HepG2 (cell line): ENCODE measurements around the gene HACE1.

Experiments used
- CTCF ChIP-seq: sonication (generic); formaldehyde crosslinking; IDR thresholded peaks from 2 replicates; pipeline ENCODE4 v1.5.0; 2020; ENCODE audit warnings: mild to moderate bottlenecking, missing genetic modification reagents, moderate library complexity
- ETV6 ChIP-seq: sonication (generic); formaldehyde crosslinking; conservative IDR thresholded peaks from 2 replicates; pipeline ENCODE4 v1.4.0; 2020; ENCODE audit warnings: missing genetic modification reagents
- FOSL2 ChIP-seq: sonication (generic); formaldehyde crosslinking; IDR thresholded peaks from 2 replicates; pipeline ENCODE4 v1.4.0; 2020; ENCODE audit warnings: missing genetic modification reagents
- GTF2F1 ChIP-seq: fragments of 150-350 bp; IDR thresholded peaks from 2 replicates; pipeline ENCODE4 v1.6.1; 2014; ENCODE audit warnings: low read length
- HNRNPH1 ChIP-seq: fragments of 200-400 bp; formaldehyde crosslinking; optimal IDR thresholded peaks from 2 replicates; pipeline ENCODE3; 2017; ENCODE audit warnings: mild to moderate bottlenecking, low read depth, low read length
- PBX3 ChIP-seq: sonication (generic); formaldehyde crosslinking; IDR thresholded peaks from 2 replicates; pipeline ENCODE4 v1.8.1; 2023; ENCODE audit warnings: missing genetic modification reagents, inconsistent platforms, borderline replicate concordance
- POLR2AphosphoS5 ChIP-seq: IDR thresholded peaks from 2 replicates; pipeline ENCODE4 v1.6.1; 2012; ENCODE audit warnings: low read depth, low read length
- SKI ChIP-seq: fragments of 450-650 bp; IDR thresholded peaks from one replicate; pipeline ENCODE4 v1.6.1; 2018; ENCODE audit warnings: mild to moderate bottlenecking; ENCODE audit not compliant: partially characterized antibody
- TCF7L2 ChIP-seq: IDR thresholded peaks from 2 replicates; pipeline ENCODE4 v1.6.1; 2011; ENCODE audit warnings: mild to moderate bottlenecking, low read depth, low read length, moderate library complexity
- ZNF563 ChIP-seq: sonication (generic); formaldehyde crosslinking; IDR thresholded peaks from 2 replicates; pipeline ENCODE4 v1.8.0; 2022; ENCODE audit warnings: mild to moderate bottlenecking, moderate library complexity, missing genetic modification reagents
- TF ChIP-seq, protein P1 (sequence below): sonication (generic); formaldehyde crosslinking; IDR thresholded peaks from 2 replicates; pipeline ENCODE4 v1.4.0; 2020; ENCODE audit warnings: missing genetic modification reagents

DNA sequence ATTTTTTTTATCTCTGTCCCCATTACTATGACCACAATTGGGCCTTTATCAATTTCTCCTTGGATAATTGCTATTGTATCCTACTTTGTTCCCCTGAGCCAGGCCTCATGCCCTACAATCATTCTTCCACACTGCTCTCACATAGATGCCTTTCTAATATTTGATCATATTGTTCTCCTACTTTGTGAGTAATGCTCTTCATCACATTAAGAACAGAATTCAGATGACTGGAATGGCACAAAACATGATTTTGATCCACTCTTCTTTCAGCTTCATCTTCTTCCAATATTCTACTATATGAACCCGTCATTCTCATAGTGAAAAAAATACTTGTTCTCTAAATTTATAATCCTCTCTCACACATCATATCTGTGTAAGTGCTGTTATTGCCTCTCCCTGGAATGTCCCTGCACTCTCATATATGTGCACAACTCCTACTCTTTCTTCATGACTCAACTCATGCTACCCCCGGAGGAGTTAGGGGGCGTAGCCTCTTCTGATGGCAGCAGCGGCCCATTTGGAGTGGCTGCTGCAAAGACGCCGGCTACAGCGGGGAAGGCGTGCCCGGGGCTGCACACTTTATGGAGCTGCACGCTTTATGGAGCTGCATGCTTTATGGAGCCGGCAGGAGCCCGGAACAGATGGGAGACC is 25.3 kb upstream of the HACE1 start:
- no peak for TF ChIP-seq SKI
- no peak for TF ChIP-seq GTF2F1
- TF ChIP-seq, protein P1, sequence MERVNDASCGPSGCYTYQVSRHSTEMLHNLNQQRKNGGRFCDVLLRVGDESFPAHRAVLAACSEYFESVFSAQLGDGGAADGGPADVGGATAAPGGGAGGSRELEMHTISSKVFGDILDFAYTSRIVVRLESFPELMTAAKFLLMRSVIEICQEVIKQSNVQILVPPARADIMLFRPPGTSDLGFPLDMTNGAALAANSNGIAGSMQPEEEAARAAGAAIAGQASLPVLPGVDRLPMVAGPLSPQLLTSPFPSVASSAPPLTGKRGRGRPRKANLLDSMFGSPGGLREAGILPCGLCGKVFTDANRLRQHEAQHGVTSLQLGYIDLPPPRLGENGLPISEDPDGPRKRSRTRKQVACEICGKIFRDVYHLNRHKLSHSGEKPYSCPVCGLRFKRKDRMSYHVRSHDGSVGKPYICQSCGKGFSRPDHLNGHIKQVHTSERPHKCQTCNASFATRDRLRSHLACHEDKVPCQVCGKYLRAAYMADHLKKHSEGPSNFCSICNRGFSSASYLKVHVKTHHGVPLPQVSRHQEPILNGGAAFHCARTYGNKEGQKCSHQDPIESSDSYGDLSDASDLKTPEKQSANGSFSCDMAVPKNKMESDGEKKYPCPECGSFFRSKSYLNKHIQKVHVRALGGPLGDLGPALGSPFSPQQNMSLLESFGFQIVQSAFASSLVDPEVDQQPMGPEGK, result no peak
- TF ChIP-seq POLR2AphosphoS5, result no peak
- no peak for TF ChIP-seq HNRNPH1
- TF ChIP-seq PBX3 (CRISPR knock-in tag), result no peak
- no peak for TF ChIP-seq ZNF563
- no peak for TF ChIP-seq CTCF (CRISPR knock-in tag)
- no peak for TF ChIP-seq ETV6 (CRISPR knock-in tag)
- TF ChIP-seq FOSL2, result no peak
- TF ChIP-seq TCF7L2, result no peak
